Panc1 (cell line): ENCODE data around the gene TEX13D. TPM values are rescaled to one million over a fixed set of nuclear protein-coding genes. Genes with fewer than 3 reads are reported as not detected.

Experiments
- ATAC-seq: fragments of 200-7000 bp; cut with Tn5 transposase; 2 replicates; pipeline ENCODE4 v1.9.1; 2020; ENCODE audit warnings: mild to moderate bottlenecking, moderate library complexity
- BruUV-seq: library from RNA; stranded (reverse); fragments of 400-500 nt; replicated peaks from 2 replicates; lab custom pipeline; 2021; lab: Mats Ljungman, UMichigan
- CTCF ChIA-PET: fragments of 300-600 bp; sonication (Branson Sonifier 250); formaldehyde crosslinking; loops from one replicate; lab custom pipeline; 2022; ENCODE audit warnings: antibody characterized with exemption; lab: Charles Lee
- POLR2A ChIA-PET: fragments of 300-600 bp; sonication (Branson Sonifier 250); formaldehyde crosslinking; loops from one replicate; lab custom pipeline; 2022; ENCODE audit warnings: antibody characterized with exemption; lab: Charles Lee
- DNase-seq: peaks from one replicate; pipeline ENCODE4 v3.0.0-alpha.2; 2010; ENCODE audit warnings: low read depth, low spot score
- H3K27ac ChIP-seq: 2 replicates; pipeline ENCODE4 v1.5.1; 2011; ENCODE audit warnings: mild to moderate bottlenecking, low read length, inconsistent platforms
- H3K27me3 ChIP-seq: fragments of 200-500 bp; sonication (Bioruptor generic); 2 replicates; pipeline ENCODE4 v1.6.0; 2014; ENCODE audit warnings: low read length, inconsistent platforms; ENCODE audit not compliant: control insufficient read depth, insufficient read depth
- H3K36me3 ChIP-seq: fragments of 200-500 bp; sonication (Bioruptor generic); 2 replicates; pipeline ENCODE4 v1.5.1; 2014; ENCODE audit warnings: inconsistent platforms, mild to moderate bottlenecking, low read length, moderate library complexity; ENCODE audit not compliant: control insufficient read depth, insufficient read depth
- H3K4me1 ChIP-seq: 2 replicates; pipeline ENCODE4 v1.5.1; 2011; ENCODE audit warnings: inconsistent platforms, mild to moderate bottlenecking, low read length, moderate library complexity; ENCODE audit not compliant: control insufficient read depth, insufficient read depth
- H3K4me3 ChIP-seq, 2 experiments: 2 replicates each; pipeline ENCODE4 v1.5.1; 2011 to 2012; ENCODE audit warnings: low read depth in 2 of 2, low read length in 2 of 2, mild to moderate bottlenecking in 2 of 2, inconsistent platforms in 1 of 2, moderate library complexity in 1 of 2
- H3K9me3 ChIP-seq: fragments of 200-500 bp; sonication (Bioruptor generic); 2 replicates; pipeline ENCODE4 v1.5.1; 2014; ENCODE audit warnings: low read depth, mild to moderate bottlenecking, inconsistent platforms, low read length, moderate library complexity; ENCODE audit not compliant: control insufficient read depth, insufficient read depth
- POLR2AphosphoS5 ChIP-seq: IDR thresholded peaks from 2 replicates; pipeline ENCODE4 v1.6.1; 2012; ENCODE audit warnings: mild to moderate bottlenecking, low read depth, low read length, moderate library complexity
- SIN3A ChIP-seq: IDR thresholded peaks from 2 replicates; pipeline ENCODE4 v1.6.1; 2012; ENCODE audit warnings: low read depth, mild to moderate bottlenecking, low read length, moderate library complexity, borderline replicate concordance; ENCODE audit not compliant: insufficient read depth
- TCF7L2 ChIP-seq: IDR thresholded peaks from 2 replicates; pipeline ENCODE4 v1.6.1; 2011; ENCODE audit warnings: mild to moderate bottlenecking, low read depth, low read length, inconsistent platforms
- in situ Hi-C: cut with HindIII; loops from 2 replicates; pipeline ENCODE4 v1.10.0; 2016; ENCODE audit warnings: low sequenced_read_pairs, low pct_unique_long_range_greater_than_20kb
- intact Hi-C: fragments of 100-400 bp; cut with micrococcal nuclease; formaldehyde crosslinking; loops from one replicate; pipeline ENCODE4 v1.10.0; 2022; ENCODE audit not compliant: unreplicated experiment
- total RNA-seq: library from RNA; stranded (reverse); gene quantifications from one replicate; pipeline ENCODE4 v1.2.1, GENCODE V29; 2021; ENCODE audit not compliant: unreplicated experiment
- TF ChIP-seq, protein P1 (sequence below), 2 experiments: IDR thresholded peaks; 2 replicates each; pipeline ENCODE4 v1.6.1; 2011 to 2012; ENCODE audit warnings: low read depth in 2 of 2, control low read depth in 1 of 2, low read length in 1 of 2, mild to moderate bottlenecking in 1 of 2, moderate library complexity in 1 of 2; ENCODE audit not compliant: insufficient read depth in 1 of 2
- TF ChIP-seq, protein P2 (sequence below): fragments of 450-650 bp; IDR thresholded peaks from 2 replicates; pipeline ENCODE4 v1.5.1; 2017; ENCODE audit warnings: mild to moderate bottlenecking

Gene TEX13D
- total RNA-seq, 1 experiment from 2014 or later, result not detected

DNA sequence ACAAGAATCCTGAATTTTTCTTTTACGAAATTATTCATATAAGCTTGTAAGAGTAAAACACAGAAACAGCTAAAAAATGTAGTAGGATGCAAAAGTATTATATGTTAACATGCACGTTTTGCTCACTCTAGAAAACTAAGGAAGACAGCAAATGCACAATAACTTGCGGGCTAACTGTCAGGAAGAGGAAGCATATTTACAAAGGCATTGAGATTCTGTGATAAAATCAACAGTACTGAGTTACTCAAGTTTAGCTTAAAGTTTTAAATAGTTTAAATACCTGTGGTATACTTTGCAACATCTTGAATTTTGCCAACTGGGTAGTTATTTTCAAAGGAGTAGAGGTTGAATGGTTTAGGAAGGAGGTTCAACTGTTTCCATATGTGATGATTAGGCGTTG lies 50.9 kb downstream of the TEX13D start:
- no peak for ATAC-seq
- ChIA-PET POLR2A (no interaction called here), CTCF (no interaction called here)
- in situ Hi-C loops, result no loop called here
- DNase-seq, result no peak
- Histone ChIP-seq H3K4me1 (no peaks in the 10 kb centered on the region), H3K27ac (no peak overlapping the region), H3K4me3 (no peak overlapping the region), H3K27me3 (no peaks in the 10 kb centered on the region; the same call in 1 of the 2 replicates), H3K36me3 (no peaks in the 10 kb centered on the region), H3K9me3 (no peaks in the 10 kb centered on the region)
- no TSS peak for BruUV-seq
- intact Hi-C loops, result loop anchor here (10.0 kb wide), 1 partner anchor 169 kb away; no protein-coding TSS in a partner anchor
- TF ChIP-seq SIN3A, result no peak
- TF ChIP-seq, protein P1, sequence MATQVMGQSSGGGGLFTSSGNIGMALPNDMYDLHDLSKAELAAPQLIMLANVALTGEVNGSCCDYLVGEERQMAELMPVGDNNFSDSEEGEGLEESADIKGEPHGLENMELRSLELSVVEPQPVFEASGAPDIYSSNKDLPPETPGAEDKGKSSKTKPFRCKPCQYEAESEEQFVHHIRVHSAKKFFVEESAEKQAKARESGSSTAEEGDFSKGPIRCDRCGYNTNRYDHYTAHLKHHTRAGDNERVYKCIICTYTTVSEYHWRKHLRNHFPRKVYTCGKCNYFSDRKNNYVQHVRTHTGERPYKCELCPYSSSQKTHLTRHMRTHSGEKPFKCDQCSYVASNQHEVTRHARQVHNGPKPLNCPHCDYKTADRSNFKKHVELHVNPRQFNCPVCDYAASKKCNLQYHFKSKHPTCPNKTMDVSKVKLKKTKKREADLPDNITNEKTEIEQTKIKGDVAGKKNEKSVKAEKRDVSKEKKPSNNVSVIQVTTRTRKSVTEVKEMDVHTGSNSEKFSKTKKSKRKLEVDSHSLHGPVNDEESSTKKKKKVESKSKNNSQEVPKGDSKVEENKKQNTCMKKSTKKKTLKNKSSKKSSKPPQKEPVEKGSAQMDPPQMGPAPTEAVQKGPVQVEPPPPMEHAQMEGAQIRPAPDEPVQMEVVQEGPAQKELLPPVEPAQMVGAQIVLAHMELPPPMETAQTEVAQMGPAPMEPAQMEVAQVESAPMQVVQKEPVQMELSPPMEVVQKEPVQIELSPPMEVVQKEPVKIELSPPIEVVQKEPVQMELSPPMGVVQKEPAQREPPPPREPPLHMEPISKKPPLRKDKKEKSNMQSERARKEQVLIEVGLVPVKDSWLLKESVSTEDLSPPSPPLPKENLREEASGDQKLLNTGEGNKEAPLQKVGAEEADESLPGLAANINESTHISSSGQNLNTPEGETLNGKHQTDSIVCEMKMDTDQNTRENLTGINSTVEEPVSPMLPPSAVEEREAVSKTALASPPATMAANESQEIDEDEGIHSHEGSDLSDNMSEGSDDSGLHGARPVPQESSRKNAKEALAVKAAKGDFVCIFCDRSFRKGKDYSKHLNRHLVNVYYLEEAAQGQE (IDR thresholded peaks at IDR 0.05; ENCODE audit: insufficient read depth in 1 of 2, low read depth in 2 of 2, low read length in 1 of 2), result no peak
- TF ChIP-seq, protein P2, sequence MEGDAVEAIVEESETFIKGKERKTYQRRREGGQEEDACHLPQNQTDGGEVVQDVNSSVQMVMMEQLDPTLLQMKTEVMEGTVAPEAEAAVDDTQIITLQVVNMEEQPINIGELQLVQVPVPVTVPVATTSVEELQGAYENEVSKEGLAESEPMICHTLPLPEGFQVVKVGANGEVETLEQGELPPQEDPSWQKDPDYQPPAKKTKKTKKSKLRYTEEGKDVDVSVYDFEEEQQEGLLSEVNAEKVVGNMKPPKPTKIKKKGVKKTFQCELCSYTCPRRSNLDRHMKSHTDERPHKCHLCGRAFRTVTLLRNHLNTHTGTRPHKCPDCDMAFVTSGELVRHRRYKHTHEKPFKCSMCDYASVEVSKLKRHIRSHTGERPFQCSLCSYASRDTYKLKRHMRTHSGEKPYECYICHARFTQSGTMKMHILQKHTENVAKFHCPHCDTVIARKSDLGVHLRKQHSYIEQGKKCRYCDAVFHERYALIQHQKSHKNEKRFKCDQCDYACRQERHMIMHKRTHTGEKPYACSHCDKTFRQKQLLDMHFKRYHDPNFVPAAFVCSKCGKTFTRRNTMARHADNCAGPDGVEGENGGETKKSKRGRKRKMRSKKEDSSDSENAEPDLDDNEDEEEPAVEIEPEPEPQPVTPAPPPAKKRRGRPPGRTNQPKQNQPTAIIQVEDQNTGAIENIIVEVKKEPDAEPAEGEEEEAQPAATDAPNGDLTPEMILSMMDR, result no peak
- TF ChIP-seq POLR2AphosphoS5, result no peak
- TF ChIP-seq TCF7L2, result no peak

DNA sequence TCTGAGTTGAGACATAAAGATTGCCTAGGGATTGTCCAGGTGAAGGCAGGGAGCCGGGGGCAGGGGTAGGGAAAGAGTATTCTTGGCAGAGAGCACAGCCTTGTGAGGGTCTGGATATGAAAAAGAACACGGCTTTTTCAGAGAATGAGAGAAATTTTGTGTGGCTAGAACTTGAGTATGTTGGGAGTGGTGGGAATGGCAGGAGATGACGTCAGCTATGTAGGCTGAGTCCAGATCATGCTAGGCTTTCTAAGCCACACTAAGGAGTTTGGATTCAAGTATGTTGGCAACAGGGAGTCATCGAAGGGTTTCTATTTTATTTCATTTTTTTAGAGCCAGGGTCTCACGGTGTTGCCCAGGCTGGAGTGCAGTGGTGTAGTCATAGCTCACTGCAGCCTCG lies 53.9 kb downstream of the TEX13D start:
- Histone ChIP-seq H3K27ac (no peak overlapping the region), H3K4me1 (no peaks in the 10 kb centered on the region), H3K36me3 (no peaks in the 10 kb centered on the region), H3K27me3 (peaks cover 4% of the 10 kb centered on the region), H3K4me3 (no peak overlapping the region), H3K9me3 (no peaks in the 10 kb centered on the region)
- ATAC-seq, result no peak
- in situ Hi-C loops, result no loop called here
- TF ChIP-seq, protein P1 (IDR thresholded peaks at IDR 0.05; ENCODE audit: insufficient read depth in 1 of 2, low read depth in 2 of 2, low read length in 1 of 2), result no peak
- POLR2A ChIA-PET, result no interaction called here
- intact Hi-C loops, result loop anchor here (10.0 kb wide), 1 partner anchor 172 kb away; no protein-coding TSS in a partner anchor
- BruUV-seq, result no TSS peak
- no peak for DNase-seq
- CTCF ChIA-PET, result no interaction called here

Other genes with a start within 250 kb of the TEX13D start
- gene SH2D1A, start 13.9 kb downstream of the TEX13D start, total RNA-seq, result 0.21 TPM